Neuronal stem cell (in vitro differentiated cells): ENCODE data around the gene VAMP3.

Source experiments
- DNase-seq: peaks from one replicate; pipeline ENCODE4 v3.0.0-alpha.2; 2013; ENCODE audit warnings: low spot score
- H2AFZ ChIP-seq: one replicate; pipeline ENCODE4 v1.6.1; 2013; ENCODE audit warnings: mild to moderate bottlenecking, low read length, inconsistent platforms
- H2AK5ac ChIP-seq: 2 replicates; pipeline ENCODE4 v1.6.1; 2013; ENCODE audit warnings: low read depth, mild to moderate bottlenecking, inconsistent platforms, low read length, moderate library complexity, mixed read lengths
- H2BK120ac ChIP-seq: 2 replicates; pipeline ENCODE4 v1.6.1; 2013; ENCODE audit warnings: low read depth, mild to moderate bottlenecking, inconsistent platforms, low read length, moderate library complexity, mixed read lengths
- H2BK12ac ChIP-seq: one replicate; pipeline ENCODE4 v1.6.1; 2013; ENCODE audit warnings: low read length, inconsistent platforms
- H2BK15ac ChIP-seq: 2 replicates; pipeline ENCODE4 v1.6.1; 2013; ENCODE audit warnings: mild to moderate bottlenecking, low read length, inconsistent platforms, mixed read lengths
- H2BK5ac ChIP-seq: one replicate; pipeline ENCODE4 v1.6.1; 2013; ENCODE audit warnings: inconsistent platforms, mild to moderate bottlenecking, low read length, moderate library complexity
- H3K14ac ChIP-seq: one replicate; pipeline ENCODE4 v1.6.1; 2013; ENCODE audit warnings: low read length, inconsistent platforms
- H3K18ac ChIP-seq: 2 replicates; pipeline ENCODE4 v1.6.1; 2013; ENCODE audit warnings: low read length, inconsistent platforms
- H3K23ac ChIP-seq: 2 replicates; pipeline ENCODE4 v1.6.1; 2013; ENCODE audit warnings: low read depth, mild to moderate bottlenecking, mixed read lengths, low read length, inconsistent platforms; ENCODE audit not compliant: poor library complexity
- H3K27ac ChIP-seq: replicated peaks from 3 replicates; pipeline ENCODE4 v1.5.1; 2013; ENCODE audit warnings: low read length, inconsistent platforms
- H3K27me3 ChIP-seq, 3 experiments: 2 replicates each; pipeline ENCODE4 v1.6.1; 2013; ENCODE audit warnings: low read length in 3 of 3, mild to moderate bottlenecking in 2 of 3, inconsistent platforms in 1 of 3, low read depth in 1 of 3, mixed read lengths in 1 of 3, moderate library complexity in 1 of 3; ENCODE audit not compliant: control insufficient read depth in 3 of 3, insufficient read depth in 3 of 3
- H3K36me3 ChIP-seq, 2 donors: replicated peaks in 1 of 2; 2 replicates each; pipeline ENCODE4 v1.6.1; 2013; ENCODE audit warnings: low read length in 2 of 2; ENCODE audit not compliant: control insufficient read depth in 2 of 2, insufficient read depth in 2 of 2
- H3K4ac ChIP-seq: 2 replicates; pipeline ENCODE4 v1.6.1; 2013; ENCODE audit warnings: inconsistent platforms, mild to moderate bottlenecking, low read length, moderate library complexity
- H3K4me1 ChIP-seq, 2 donors: 1 replicate in 1 of 2; 2 replicates in 1 of 2; pipeline ENCODE4 v1.6.1; 2013; ENCODE audit warnings: low read length in 2 of 2, low read depth in 1 of 2; ENCODE audit not compliant: control insufficient read depth in 2 of 2, insufficient read depth in 1 of 2
- H3K4me2 ChIP-seq: one replicate; pipeline ENCODE4 v1.6.1; 2013; ENCODE audit warnings: mild to moderate bottlenecking, low read length, inconsistent platforms; ENCODE audit not compliant: insufficient read depth, poor library complexity, severe bottlenecking
- H3K4me3 ChIP-seq, 2 donors: 2 replicates each; pipeline ENCODE4 v1.5.1; 2013; ENCODE audit warnings: low read length in 2 of 2, mild to moderate bottlenecking in 2 of 2, inconsistent platforms in 1 of 2, moderate library complexity in 1 of 2
- H3K79me1 ChIP-seq: one replicate; pipeline ENCODE4 v1.6.1; 2013; ENCODE audit warnings: low read depth, mild to moderate bottlenecking, inconsistent platforms, low read length, moderate library complexity
- H3K9ac ChIP-seq: one replicate; pipeline ENCODE4 v1.6.1; 2013; ENCODE audit warnings: mild to moderate bottlenecking, low read depth, low read length, inconsistent platforms; ENCODE audit not compliant: poor library complexity
- H3K9me3 ChIP-seq, 2 donors: replicated peaks in 1 of 2; 2 replicates each; pipeline versions ENCODE3 to v1.6.1; 2013; ENCODE audit warnings: low read length in 2 of 2, mild to moderate bottlenecking in 2 of 2, inconsistent platforms in 1 of 2, low read depth in 1 of 2, mixed read lengths in 1 of 2, moderate library complexity in 1 of 2; ENCODE audit not compliant: control insufficient read depth in 2 of 2, insufficient read depth in 1 of 2
- H4K8ac ChIP-seq: one replicate; pipeline ENCODE4 v1.6.1; 2013; ENCODE audit warnings: low read depth, mild to moderate bottlenecking, inconsistent platforms, low read length, moderate library complexity
- H4K91ac ChIP-seq: one replicate; pipeline ENCODE4 v1.6.1; 2013; ENCODE audit warnings: low read length, low read depth, mild to moderate bottlenecking, inconsistent platforms; ENCODE audit not compliant: poor library complexity
- WGBS, 2 donors: extraction: QIAGEN DNeasy Blood & Tissue Kit; methylation state at CpG; one replicate each; pipeline ENCODE4 v1.1.7; 2013; ENCODE audit warnings: missing lambda C conversion rate in 2 of 2, mixed read lengths in 1 of 2; ENCODE audit not compliant: insufficient read length in 2 of 2, insufficient replicate concordance in 1 of 2; ENCODE audit errors: extremely low coverage in 2 of 2; 5-methylcytosine and 5-hydroxymethylcytosine counted together

Gene VAMP3

GRCh38 chr1:7761103-7761502, 10.0 kb upstream of the VAMP3 start:
- H3K79me1 ChIP-seq = no peaks in the 10 kb centered on the region
- WGBS, 2 donors = no CpG with 5 or more reads among the region's 3 CpGs

GRCh38 chr1:7767176-7767575, 3.9 kb upstream of the VAMP3 start:
- H3K4ac ChIP-seq = no peak overlapping the region
- WGBS, 2 donors = no CpG with 5 or more reads among the region's 4 CpGs
- no peak overlapping the region for H3K27ac ChIP-seq

More at GRCh38 chr1:7761103-7761502, 10.0 kb upstream of the VAMP3 start:
- Histone ChIP-seq H3K27me3 (no peaks in the 10 kb centered on the region), H2AFZ (no peak overlapping the region), H3K4ac (no peak overlapping the region), H3K14ac (no peak overlapping the region), H3K4me3 (no peak overlapping the region), H2BK120ac (no peak overlapping the region), H3K27ac (no peak overlapping the region), H2BK15ac (no peak overlapping the region), H2BK12ac (no peak overlapping the region), H3K9me3 (no peaks in the 10 kb centered on the region), H2BK5ac (no peak overlapping the region), H3K18ac (no peak overlapping the region), H2AK5ac (no peak overlapping the region), H3K4me1 (no peaks in the 10 kb centered on the region), H3K4me2 (no peak overlapping the region), H4K91ac (no peak overlapping the region), H4K8ac (no peak overlapping the region), H3K23ac (no peak overlapping the region), H3K9ac (no peak overlapping the region), H3K36me3 (peaks cover 0 to 6% of the 10 kb centered on the region in 2 donors)
- DNase-seq = no peak

GRCh38 chr1:7768583-7768982, 2.5 kb upstream of the VAMP3 start:
- Histone ChIP-seq H2BK15ac (no peak overlapping the region), H2AFZ (no peak overlapping the region), H2BK12ac (no peak overlapping the region), H2BK120ac (no peak overlapping the region), H4K8ac (no peak overlapping the region), H4K91ac (no peak overlapping the region), H3K27ac (no peak overlapping the region), H3K4me2 (no peak overlapping the region), H2BK5ac (no peak overlapping the region), H3K4me3 (no peak overlapping the region), H3K79me1 (peaks cover 8% of the 10 kb centered on the region), H3K4me1 (peaks cover 9 to 11% of the 10 kb centered on the region in 2 donors), H3K4ac (no peak overlapping the region), H3K9ac (no peak overlapping the region), H2AK5ac (no peak overlapping the region), H3K27me3 (no peaks in the 10 kb centered on the region), H3K36me3 (peaks cover 0 to 10% of the 10 kb centered on the region in 2 donors), H3K9me3 (no peaks in the 10 kb centered on the region), H3K18ac (no peak overlapping the region), H3K23ac (no peak overlapping the region), H3K14ac (no peak overlapping the region)
- WGBS, 2 donors = no CpG with 5 or more reads among the region's 2 CpGs
- no peak for DNase-seq

More at GRCh38 chr1:7767176-7767575, 3.9 kb upstream of the VAMP3 start:
- Histone ChIP-seq H2BK5ac (no peak overlapping the region), H2AFZ (no peak overlapping the region), H3K14ac (no peak overlapping the region), H3K36me3 (no peaks in the 10 kb centered on the region), H3K27me3 (no peaks in the 10 kb centered on the region), H4K8ac (no peak overlapping the region), H2BK15ac (no peak overlapping the region), H3K79me1 (peaks cover 7% of the 10 kb centered on the region), H2AK5ac (no peak overlapping the region), H3K9ac (no peak overlapping the region), H3K9me3 (no peaks in the 10 kb centered on the region), H3K4me2 (no peak overlapping the region), H2BK12ac (no peak overlapping the region), H3K18ac (no peak overlapping the region), H3K4me3 (no peak overlapping the region), H3K23ac (no peak overlapping the region), H2BK120ac (no peak overlapping the region), H3K4me1 (peaks cover 9 to 10% of the 10 kb centered on the region in 2 donors), H4K91ac (no peak overlapping the region)
- DNase-seq = no peak

GRCh38 chr1:7769673-7770412, 1.3 kb upstream of the VAMP3 start:
- no peak overlapping the region for H4K91ac ChIP-seq
- H3K27me3 ChIP-seq = no peaks in the 10 kb centered on the region
- no peak overlapping the region for H3K14ac ChIP-seq
- H3K4me1 ChIP-seq = peaks cover 9 to 11% of the 10 kb centered on the region in 2 donors
- DNase-seq = no peak
- peaks cover 9% of the 10 kb centered on the region for H3K79me1 ChIP-seq
- no peak overlapping the region for H2BK120ac ChIP-seq
- no peak overlapping the region for H2AFZ ChIP-seq
- H2AK5ac ChIP-seq = no peak overlapping the region
- H2BK5ac ChIP-seq = no peak overlapping the region
- H3K23ac ChIP-seq = no peak overlapping the region
- no peak overlapping the region for H2BK12ac ChIP-seq
- peaks cover 2 to 22% of the 10 kb centered on the region in 2 donors for H3K36me3 ChIP-seq
- H3K27ac ChIP-seq = no peak overlapping the region
- H4K8ac ChIP-seq = no peak overlapping the region
- H3K9me3 ChIP-seq = no peaks in the 10 kb centered on the region
- H3K4ac ChIP-seq = no peak overlapping the region
- H2BK15ac ChIP-seq = no peak overlapping the region
- no peak overlapping the region for H3K4me2 ChIP-seq
- H3K18ac ChIP-seq = no peak overlapping the region
- WGBS, 2 donors = no CpG with 5 or more reads among the region's 12 CpGs
- no peak overlapping the region for H3K9ac ChIP-seq
- no peak overlapping the region for H3K4me3 ChIP-seq
